Activated T-cell treated with anti-CD3 and anti-CD28 coated beads for 24 hours (primary cell): ENCODE measurements around the gene LGALS3.

Experiments
- DNase-seq: peaks from one replicate; pipeline ENCODE4 v3.0.0-alpha.2; 2020; ENCODE audit warnings: low read depth

Gene LGALS3

GRCh38 chr14:55131370-55132137 is 2.5 kb downstream of the LGALS3 start:
- no peak for DNase-seq

- DNase-seq = no peak
Measured at GRCh38 chr14:55133416-55133815, 4.4 kb downstream of the LGALS3 start.

GRCh38 chr14:55136241-55136640 is 7.2 kb downstream of the LGALS3 start:
- no peak for DNase-seq

GRCh38 chr14:55136885-55137786 is 8.1 kb downstream of the LGALS3 start:
- no peak for DNase-seq

GRCh38 chr14:55138091-55138490 is 9.0 kb downstream of the LGALS3 start:
- DNase-seq = no peak

- DNase-seq = no peak
Measured at GRCh38 chr14:55139141-55139540, 10.1 kb downstream of the LGALS3 start.

GRCh38 chr14:55139696-55140509 is 10.9 kb downstream of the LGALS3 start:
- DNase-seq = no peak

GRCh38 chr14:55141825-55142224 is 12.8 kb downstream of the LGALS3 start:
- no peak for DNase-seq

GRCh38 chr14:55142466-55142865 is 13.4 kb downstream of the LGALS3 start:
- DNase-seq = no peak

GRCh38 chr14:55146425-55146824 is 17.4 kb downstream of the LGALS3 start:
- no peak for DNase-seq

- DNase-seq = no peak
Measured at GRCh38 chr14:55151601-55152000, 22.5 kb downstream of the LGALS3 start.

GRCh38 chr14:55152052-55152753 is 23.2 kb downstream of the LGALS3 start:
- no peak for DNase-seq

GRCh38 chr14:55153951-55154350 is 24.9 kb downstream of the LGALS3 start:
- DNase-seq = no peak

- DNase-seq = no peak
Measured at GRCh38 chr14:55157080-55157479, 28.0 kb downstream of the LGALS3 start.

- DNase-seq = no peak
Measured at GRCh38 chr14:55158412-55158811, 29.4 kb downstream of the LGALS3 start.

GRCh38 chr14:55160989-55161388 is 31.9 kb downstream of the LGALS3 start:
- DNase-seq = no peak

GRCh38 chr14:55170526-55170925 is 41.5 kb downstream of the LGALS3 start:
- DNase-seq = no peak

GRCh38 chr14:55180006-55180405 is 51.0 kb downstream of the LGALS3 start:
- no peak for DNase-seq

- DNase-seq = no peak
Measured at GRCh38 chr14:55180434-55180833, 51.4 kb downstream of the LGALS3 start.

- DNase-seq = no peak
Measured at GRCh38 chr14:55188686-55189295, 59.7 kb downstream of the LGALS3 start.

- no peak for DNase-seq
Measured at GRCh38 chr14:55190906-55191202, 61.8 kb downstream of the LGALS3 start.
